Measurements from ENCODE around the gene FARS2. TPM values are rescaled to one million over a fixed set of nuclear protein-coding genes. Genes with fewer than 3 reads are reported as not detected.

Gene FARS2
- total RNA-seq, 4 donors from 2014 or later, result 10.6 to 24.9 (median 15.2) TPM

GRCh38 chr6:5446362-5447075 lies 185.2 kb downstream of the FARS2 start:
- no peak overlapping the region for H3K4me3 ChIP-seq
- no peak overlapping the region for H3K27ac ChIP-seq (replicated peaks in 1 of 4)
- no peak for TF ChIP-seq POLR2A (IDR thresholded peaks at IDR 0.05; ENCODE audit: low read depth)
- no peak for TF ChIP-seq EP300 (IDR thresholded peaks at IDR 0.05)
- no peak for TF ChIP-seq POLR2AphosphoS5 (IDR thresholded peaks at IDR 0.05)
- TF ChIP-seq, protein P1, sequence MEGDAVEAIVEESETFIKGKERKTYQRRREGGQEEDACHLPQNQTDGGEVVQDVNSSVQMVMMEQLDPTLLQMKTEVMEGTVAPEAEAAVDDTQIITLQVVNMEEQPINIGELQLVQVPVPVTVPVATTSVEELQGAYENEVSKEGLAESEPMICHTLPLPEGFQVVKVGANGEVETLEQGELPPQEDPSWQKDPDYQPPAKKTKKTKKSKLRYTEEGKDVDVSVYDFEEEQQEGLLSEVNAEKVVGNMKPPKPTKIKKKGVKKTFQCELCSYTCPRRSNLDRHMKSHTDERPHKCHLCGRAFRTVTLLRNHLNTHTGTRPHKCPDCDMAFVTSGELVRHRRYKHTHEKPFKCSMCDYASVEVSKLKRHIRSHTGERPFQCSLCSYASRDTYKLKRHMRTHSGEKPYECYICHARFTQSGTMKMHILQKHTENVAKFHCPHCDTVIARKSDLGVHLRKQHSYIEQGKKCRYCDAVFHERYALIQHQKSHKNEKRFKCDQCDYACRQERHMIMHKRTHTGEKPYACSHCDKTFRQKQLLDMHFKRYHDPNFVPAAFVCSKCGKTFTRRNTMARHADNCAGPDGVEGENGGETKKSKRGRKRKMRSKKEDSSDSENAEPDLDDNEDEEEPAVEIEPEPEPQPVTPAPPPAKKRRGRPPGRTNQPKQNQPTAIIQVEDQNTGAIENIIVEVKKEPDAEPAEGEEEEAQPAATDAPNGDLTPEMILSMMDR (IDR thresholded peaks at IDR 0.05), result no peak
- no peaks in the 10 kb centered on the region for H3K36me3 ChIP-seq
- DNase-seq (ENCODE audit: extremely low spot score), result no peak
- H3K4me1 ChIP-seq, result peaks cover 7 to 15% (median 12%) of the 10 kb centered on the region in 4 donors
- intact Hi-C loops (cut with DNase I), result no loop called here
- no peaks in the 10 kb centered on the region for H3K9me3 ChIP-seq
- no peaks in the 10 kb centered on the region for H3K27me3 ChIP-seq
- WGBS, result 96% methylated on average over 7 of the region's 7 CpGs

DNA sequence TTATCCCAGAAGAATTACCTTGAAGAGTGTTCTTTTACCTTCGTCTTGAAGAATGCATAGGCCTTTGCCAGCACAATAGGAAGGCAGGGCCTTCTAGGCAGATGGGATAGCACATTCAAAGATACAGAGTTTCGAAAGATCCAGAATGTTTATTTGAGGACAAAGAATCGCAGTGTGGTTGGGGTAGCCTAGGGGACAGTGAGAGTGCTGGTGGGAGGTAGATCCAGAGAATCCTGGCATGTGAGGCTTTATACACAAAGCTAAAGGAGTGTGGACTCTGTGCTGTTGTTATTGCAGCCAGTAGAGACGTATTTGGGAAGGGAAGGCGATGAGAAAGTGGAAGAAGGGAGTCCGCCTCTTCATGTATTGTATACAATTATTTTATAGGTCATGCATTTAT lies 186.6 kb downstream of the FARS2 start:
- TF ChIP-seq POLR2AphosphoS5 (IDR thresholded peaks at IDR 0.05) (no peak), POLR2A (IDR thresholded peaks at IDR 0.05; ENCODE audit: low read depth) (no peak)
- intact Hi-C loops (cut with DNase I), result no loop called here
- Histone ChIP-seq H3K27ac (replicated peaks in 1 of 4) (no peak overlapping the region), H3K4me3 (no peak overlapping the region), H3K9me3 (no peaks in the 10 kb centered on the region), H3K4me1 (peaks cover 6 to 8% (median 7%) of the 10 kb centered on the region in 4 donors), H3K27me3 (no peaks in the 10 kb centered on the region), H3K36me3 (no peaks in the 10 kb centered on the region)
- 94% methylated on average over 6 of the region's 6 CpGs for WGBS
- DNase-seq (ENCODE audit: extremely low spot score), result no peak

- no peak for TF ChIP-seq POLR2AphosphoS5 (IDR thresholded peaks at IDR 0.05)
- no peak for TF ChIP-seq EP300 (IDR thresholded peaks at IDR 0.05)
- TF ChIP-seq, protein P1 (IDR thresholded peaks at IDR 0.05), result no peak
- no peak for TF ChIP-seq POLR2A (IDR thresholded peaks at IDR 0.05; ENCODE audit: low read depth)
- intact Hi-C loops (cut with DNase I), result no loop called here
- H3K9me3 ChIP-seq, result no peaks in the 10 kb centered on the region
- no peak for DNase-seq (ENCODE audit: extremely low spot score)
- H3K36me3 ChIP-seq, result no peaks in the 10 kb centered on the region
- 84% methylated on average over 3 of the region's 3 CpGs for whole genome bisulfite sequencing
- no peak overlapping the region for H3K4me3 ChIP-seq
- no peak overlapping the region for H3K27ac ChIP-seq (replicated peaks in 1 of 4)
- H3K27me3 ChIP-seq, result no peaks in the 10 kb centered on the region
- no peaks in the 10 kb centered on the region for H3K4me1 ChIP-seq
Observed at GRCh38 chr6:5450073-5450472, 188.8 kb downstream of the FARS2 start.

GRCh38 chr6:5453546-5453945 lies 192.2 kb downstream of the FARS2 start:
- H3K36me3 ChIP-seq, result no peaks in the 10 kb centered on the region
- no peaks in the 10 kb centered on the region for H3K27me3 ChIP-seq
- H3K4me1 ChIP-seq, result peaks cover 0 to 6% (median 5%) of the 10 kb centered on the region in 4 donors
- H3K27ac ChIP-seq (replicated peaks in 1 of 4), result no peak overlapping the region
- WGBS, result 65% methylated on average over 5 of the region's 5 CpGs
- DNase-seq (ENCODE audit: extremely low spot score), result no peak
- TF ChIP-seq POLR2AphosphoS5 (IDR thresholded peaks at IDR 0.05) (no peak), POLR2A (IDR thresholded peaks at IDR 0.05; ENCODE audit: low read depth) (no peak), EP300 (IDR thresholded peaks at IDR 0.05) (no peak)
- TF ChIP-seq, protein P1 (IDR thresholded peaks at IDR 0.05), result no peak
- intact Hi-C loops (cut with DNase I), result no loop called here
- no peaks in the 10 kb centered on the region for H3K9me3 ChIP-seq
- no peak overlapping the region for H3K4me3 ChIP-seq

DNA sequence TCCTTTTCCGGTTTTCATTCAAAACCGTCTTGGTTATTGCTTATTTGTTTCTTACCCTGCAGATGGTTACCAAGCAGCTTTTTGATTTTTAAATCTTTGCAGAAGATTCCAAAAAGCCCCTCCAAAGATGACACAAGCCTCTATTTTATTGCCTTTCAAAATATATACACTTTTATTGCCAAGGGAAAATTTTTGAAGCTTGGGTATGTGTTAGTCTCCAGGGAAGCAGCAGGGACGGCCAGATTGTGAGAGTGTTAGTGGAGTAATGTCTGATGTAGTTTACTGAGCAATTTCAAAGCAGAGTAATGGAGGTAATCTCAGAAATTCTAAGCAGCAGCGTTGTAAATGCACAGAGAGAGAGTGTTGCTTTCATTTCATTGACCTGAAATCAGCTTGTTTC lies 193.8 kb downstream of the FARS2 start:
- Histone ChIP-seq H3K36me3 (no peaks in the 10 kb centered on the region), H3K9me3 (no peaks in the 10 kb centered on the region), H3K4me3 (no peak overlapping the region), H3K27me3 (no peaks in the 10 kb centered on the region), H3K4me1 (peaks cover 0 to 6% (median 5%) of the 10 kb centered on the region in 4 donors), H3K27ac (replicated peaks in 1 of 4) (no peak overlapping the region)
- TF ChIP-seq, protein P1 (IDR thresholded peaks at IDR 0.05), result no peak
- TF ChIP-seq POLR2A (IDR thresholded peaks at IDR 0.05; ENCODE audit: low read depth) (no peak), EP300 (IDR thresholded peaks at IDR 0.05) (no peak), POLR2AphosphoS5 (IDR thresholded peaks at IDR 0.05) (no peak)
- DNase-seq (ENCODE audit: extremely low spot score), result no peak
- intact Hi-C loops (cut with DNase I), result no loop called here
- WGBS, result 59% methylated on average over 4 of the region's 4 CpGs
